ENCODE data around the gene FADS2.

DNA sequence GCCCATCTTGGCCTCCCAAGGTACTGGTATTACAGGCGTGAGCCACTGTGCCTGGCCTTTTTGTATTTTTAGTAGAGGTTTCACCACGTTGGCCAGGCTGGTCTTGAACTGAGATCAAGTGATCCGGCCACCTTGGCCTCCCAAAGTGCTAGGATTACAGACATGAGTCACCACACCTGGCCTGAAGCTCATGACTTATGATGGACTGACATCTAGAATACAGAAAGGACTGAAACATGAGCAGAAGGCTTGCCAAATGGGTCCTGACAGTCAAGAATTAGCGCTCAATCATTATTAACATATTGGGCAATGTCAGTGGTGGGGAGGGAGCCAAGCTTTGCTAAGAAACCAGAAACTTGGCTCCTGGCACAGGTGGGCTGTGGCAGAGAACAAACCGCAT, 16.3 kb upstream of the FADS2 start:
- no peak for TF ChIP-seq POLR2A (IDR thresholded peaks at IDR 0.05)
- TF ChIP-seq, protein P1, sequence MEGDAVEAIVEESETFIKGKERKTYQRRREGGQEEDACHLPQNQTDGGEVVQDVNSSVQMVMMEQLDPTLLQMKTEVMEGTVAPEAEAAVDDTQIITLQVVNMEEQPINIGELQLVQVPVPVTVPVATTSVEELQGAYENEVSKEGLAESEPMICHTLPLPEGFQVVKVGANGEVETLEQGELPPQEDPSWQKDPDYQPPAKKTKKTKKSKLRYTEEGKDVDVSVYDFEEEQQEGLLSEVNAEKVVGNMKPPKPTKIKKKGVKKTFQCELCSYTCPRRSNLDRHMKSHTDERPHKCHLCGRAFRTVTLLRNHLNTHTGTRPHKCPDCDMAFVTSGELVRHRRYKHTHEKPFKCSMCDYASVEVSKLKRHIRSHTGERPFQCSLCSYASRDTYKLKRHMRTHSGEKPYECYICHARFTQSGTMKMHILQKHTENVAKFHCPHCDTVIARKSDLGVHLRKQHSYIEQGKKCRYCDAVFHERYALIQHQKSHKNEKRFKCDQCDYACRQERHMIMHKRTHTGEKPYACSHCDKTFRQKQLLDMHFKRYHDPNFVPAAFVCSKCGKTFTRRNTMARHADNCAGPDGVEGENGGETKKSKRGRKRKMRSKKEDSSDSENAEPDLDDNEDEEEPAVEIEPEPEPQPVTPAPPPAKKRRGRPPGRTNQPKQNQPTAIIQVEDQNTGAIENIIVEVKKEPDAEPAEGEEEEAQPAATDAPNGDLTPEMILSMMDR (IDR thresholded peaks at IDR 0.05), result no peak
